Right lobe of liver (tissue), 6 donors: ENCODE data around the gene SCGB1A1. TPM values are rescaled to one million over a fixed set of nuclear protein-coding genes. Genes with fewer than 3 reads are reported as not detected.
A peak's percentile ranks its signal among the peaks of the same experiment; 100 is the strongest.

Source experiments
- ATAC-seq, 4 donors: fragments of 200-7000 bp; cut with Tn5 transposase; one replicate each; pipeline ENCODE4 v1.9.1; 2020; ENCODE audit warnings: mild to moderate bottlenecking in 4 of 4, moderate library complexity in 4 of 4
- DNase-seq, 3 donors: peaks; one replicate each; pipeline ENCODE4 v3.0.0-alpha.2; 2020
- H3K27ac ChIP-seq, 3 donors: fragments of 200-600 bp; one replicate each; pipeline ENCODE4 v1.8.0; 2022
- H3K27me3 ChIP-seq, 2 donors: fragments of 200-600 bp; one replicate each; pipeline ENCODE4 v1.8.0; 2022
- H3K36me3 ChIP-seq, 4 donors: fragments of 200-600 bp; sonication (generic) in 1 of 4; one replicate each; pipeline versions ENCODE4 v1.5.1 to v1.8.0; 2017 to 2022; ENCODE audit warnings: control low read depth in 1 of 4
- H3K4me1 ChIP-seq, 4 donors: fragments of 200-600 bp; sonication (generic) in 1 of 4; one replicate each; pipeline versions ENCODE4 v1.5.1 to v1.8.0; 2017 to 2022; ENCODE audit warnings: control low read depth in 1 of 4
- H3K4me3 ChIP-seq, 3 donors: fragments of 200-600 bp; one replicate each; pipeline ENCODE4 v1.8.0; 2022
- H3K9me3 ChIP-seq, 4 donors: fragments of 200-600 bp; sonication (generic) in 1 of 4; one replicate each; pipeline versions ENCODE4 v1.5.1 to v1.8.0; 2017 to 2022; ENCODE audit warnings: control low read depth in 1 of 4
- POLR2A ChIP-seq: fragments of 450-650 bp; IDR thresholded peaks from one replicate; pipeline ENCODE4 v1.6.1; 2017; ENCODE audit warnings: antibody characterized with exemption, mild to moderate bottlenecking
- WGBS: methylation state at CpG from one replicate; pipeline ENCODE4 v1.1.6; 2018; ENCODE audit warnings: low coverage, low lambda C conversion rate; ENCODE audit not compliant: insufficient coverage; ENCODE audit errors: missing lambda C conversion rate; 5-methylcytosine and 5-hydroxymethylcytosine counted together
- intact Hi-C, 2 donors: fragments of 100-400 bp; cut with DNase I; formaldehyde crosslinking; loops; one replicate each; pipeline versions ENCODE4 v1.11.2 to v1.14.1; 2022
- total RNA-seq, 6 experiments: library from RNA; depleted of rRNA in 2 of 6; stranded (reverse); fragments of >200 nt in 2 of 6; fragmentation: NEBNext Ultra II Directional in 3 of 6; extraction: Animal tissue kit (Norgen Biotek cat#: 25700) in 3 of 6; gene quantifications; one replicate each; pipeline versions ENCODE4 v1.1.0 to v1.2.4, GENCODE V29; 2016 to 2023
- TF ChIP-seq, protein P1 (sequence below), 4 donors: fragments of 200-600 bp in 3 of 4; fragments of 450-650 bp in 1 of 4; IDR thresholded peaks; one replicate each; pipeline versions ENCODE4 v1.5.1 to v1.8.0; 2016 to 2022; ENCODE audit warnings: antibody characterized with exemption in 4 of 4, mild to moderate bottlenecking in 2 of 4
- donor health status: DM: no; HTN: yes; CAD: no.
- donor health status: DM: no; HTN: no; CAD: no.
- donor health status: DM: no; HTN: no; CAD: no.
- donor health status: DM: no; HTN: yes; CAD: no.
- donor health status: DM: no; HTN: yes; CAD: no.

Gene SCGB1A1
- total RNA-seq, 6 experiments from 2014 or later, result not detected

DNA sequence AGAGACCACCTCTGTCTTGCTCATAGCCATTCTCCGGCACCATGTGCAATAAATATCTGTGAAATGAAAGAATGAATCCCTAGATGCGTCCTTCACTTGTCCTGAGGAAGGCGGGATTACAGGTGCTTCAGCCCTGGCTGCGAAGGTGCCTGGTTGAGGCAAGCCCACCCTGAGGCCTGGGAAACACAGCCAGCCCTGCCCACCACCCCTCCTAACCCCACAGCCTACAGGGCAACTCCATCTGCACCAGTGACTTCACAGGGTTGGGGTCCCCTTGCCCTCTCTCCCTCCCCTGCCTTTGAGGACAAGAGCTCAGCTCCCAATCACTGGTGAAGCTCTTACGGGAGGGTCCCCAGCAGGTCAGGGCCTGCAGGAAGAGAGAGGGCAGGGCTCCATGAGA lies 17.5 kb upstream of the SCGB1A1 start:
- Histone ChIP-seq H3K36me3 (no peaks in the 10 kb centered on the region), H3K27me3 (no peaks in the 10 kb centered on the region), H3K27ac (no peak overlapping the region), H3K4me1 (peaks cover 0 to 12% (median 5%) of the 10 kb centered on the region in 4 donors), H3K4me3 (no peak overlapping the region), H3K9me3 (no peaks in the 10 kb centered on the region)
- ATAC-seq (no peak), DNase-seq (no peak)
- WGBS, result no CpG with 5 or more reads among the region's 5 CpGs
- TF ChIP-seq POLR2A, result no peak
- TF ChIP-seq, protein P1, sequence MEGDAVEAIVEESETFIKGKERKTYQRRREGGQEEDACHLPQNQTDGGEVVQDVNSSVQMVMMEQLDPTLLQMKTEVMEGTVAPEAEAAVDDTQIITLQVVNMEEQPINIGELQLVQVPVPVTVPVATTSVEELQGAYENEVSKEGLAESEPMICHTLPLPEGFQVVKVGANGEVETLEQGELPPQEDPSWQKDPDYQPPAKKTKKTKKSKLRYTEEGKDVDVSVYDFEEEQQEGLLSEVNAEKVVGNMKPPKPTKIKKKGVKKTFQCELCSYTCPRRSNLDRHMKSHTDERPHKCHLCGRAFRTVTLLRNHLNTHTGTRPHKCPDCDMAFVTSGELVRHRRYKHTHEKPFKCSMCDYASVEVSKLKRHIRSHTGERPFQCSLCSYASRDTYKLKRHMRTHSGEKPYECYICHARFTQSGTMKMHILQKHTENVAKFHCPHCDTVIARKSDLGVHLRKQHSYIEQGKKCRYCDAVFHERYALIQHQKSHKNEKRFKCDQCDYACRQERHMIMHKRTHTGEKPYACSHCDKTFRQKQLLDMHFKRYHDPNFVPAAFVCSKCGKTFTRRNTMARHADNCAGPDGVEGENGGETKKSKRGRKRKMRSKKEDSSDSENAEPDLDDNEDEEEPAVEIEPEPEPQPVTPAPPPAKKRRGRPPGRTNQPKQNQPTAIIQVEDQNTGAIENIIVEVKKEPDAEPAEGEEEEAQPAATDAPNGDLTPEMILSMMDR (IDR thresholded peaks at IDR 0.05), result no peak
- intact Hi-C loops, result no loop called here

GRCh38 chr11:62401811-62402210 lies 17.0 kb upstream of the SCGB1A1 start:
- ATAC-seq, result no peak
- no peak for DNase-seq
- Histone ChIP-seq H3K36me3 (no peaks in the 10 kb centered on the region), H3K27ac (no peak overlapping the region), H3K4me3 (no peak overlapping the region), H3K27me3 (no peaks in the 10 kb centered on the region), H3K9me3 (no peaks in the 10 kb centered on the region), H3K4me1 (peaks cover 0 to 12% (median 5%) of the 10 kb centered on the region in 4 donors)
- no CpG with 5 or more reads among the region's 7 CpGs for WGBS
- no peak for TF ChIP-seq POLR2A
- TF ChIP-seq, protein P1 (IDR thresholded peaks at IDR 0.05), result no peak
- intact Hi-C loops, result no loop called here

- peak in 1 of 3 donors; percentile 33 for DNase-seq
- H3K4me1 ChIP-seq, result peaks cover 0 to 12% (median 5%) of the 10 kb centered on the region in 4 donors
Measured at GRCh38 chr11:62402226-62402959, 16.4 kb upstream of the SCGB1A1 start.

GRCh38 chr11:62402960-62403730 lies 15.7 kb upstream of the SCGB1A1 start:
- intact Hi-C loops, result no loop called here
- H3K27ac ChIP-seq, result no peak overlapping the region
- H3K27me3 ChIP-seq, result no peaks in the 10 kb centered on the region
- no peak overlapping the region for H3K4me3 ChIP-seq
- no peaks in the 10 kb centered on the region for H3K36me3 ChIP-seq
- no peak for ATAC-seq
- 76% methylated on average over 12 of the region's 12 CpGs for WGBS
- H3K4me1 ChIP-seq, result peaks cover 0 to 5% (median 2%) of the 10 kb centered on the region in 4 donors
- no peak for DNase-seq
- TF ChIP-seq, protein P1 (IDR thresholded peaks at IDR 0.05), result no peak
- no peak for TF ChIP-seq POLR2A
- no peaks in the 10 kb centered on the region for H3K9me3 ChIP-seq

More at GRCh38 chr11:62402226-62402959, 16.4 kb upstream of the SCGB1A1 start:
- Histone ChIP-seq H3K4me3 (no peak overlapping the region), H3K9me3 (no peaks in the 10 kb centered on the region), H3K27ac (no peak overlapping the region), H3K36me3 (no peaks in the 10 kb centered on the region), H3K27me3 (no peaks in the 10 kb centered on the region)
- TF ChIP-seq, protein P1 (IDR thresholded peaks at IDR 0.05), result no peak
- no peak for TF ChIP-seq POLR2A
- peak; percentile 41 to 70 (median 56) for ATAC-seq
- intact Hi-C loops, result no loop called here
- 55% methylated on average over 15 of the region's 15 CpGs for WGBS
